ENCODE measurements around the gene LRRC19. TPM values are rescaled to one million over a fixed set of nuclear protein-coding genes. Genes with fewer than 3 reads are reported as not detected.

The LRRC19 gene
- polyA plus RNA-seq, 4 donors, result 8.3 to 121 (median 13.2) TPM

DNA sequence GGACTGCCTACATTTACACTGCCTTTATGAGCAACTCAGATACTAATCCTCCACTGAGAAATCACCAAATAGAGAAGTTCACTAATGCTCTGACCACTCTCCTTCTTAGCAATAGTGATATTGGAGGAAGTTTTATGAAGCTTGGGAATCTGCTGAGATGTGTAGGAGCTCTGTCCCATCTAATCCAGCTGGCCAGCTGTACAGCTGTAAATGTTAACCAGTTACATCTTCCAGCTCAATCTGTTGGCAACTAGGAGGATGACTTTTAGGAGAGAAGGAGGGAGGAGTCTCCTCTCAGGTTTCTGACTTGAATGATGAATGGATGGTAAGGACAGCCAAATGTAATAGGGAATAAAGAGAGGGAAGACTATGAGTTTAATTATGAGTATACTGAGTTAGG is 36.3 kb upstream of the LRRC19 start:
- no peaks in the 10 kb centered on the region for H3K4me1 ChIP-seq (ENCODE audit: control insufficient read depth in 3 of 3, insufficient read depth in 2 of 3, low read depth in 1 of 3, low read length in 2 of 3)
- no peak overlapping the region for H3K27ac ChIP-seq (ENCODE audit: low read depth in 1 of 3, low read length in 2 of 3)
- H3K4me3 ChIP-seq (ENCODE audit: low read depth in 1 of 3, low read length in 3 of 3), result no peak overlapping the region
- DNase-seq (no peak), FAIRE-seq (no peak)
- no peaks in the 10 kb centered on the region for H3K27me3 ChIP-seq (ENCODE audit: control insufficient read depth in 3 of 3, insufficient read depth in 3 of 3, low read length in 3 of 3)
- H3K9me3 ChIP-seq (ENCODE audit: control insufficient read depth in 2 of 2, insufficient read depth in 1 of 2, low read depth in 1 of 2, low read length in 1 of 2), result no peaks in the 10 kb centered on the region
- peaks cover 0 to 10% (median 0%) of the 10 kb centered on the region in 3 donors for H3K36me3 ChIP-seq (ENCODE audit: control insufficient read depth in 3 of 3, insufficient read depth in 2 of 3, low read depth in 1 of 3, low read length in 3 of 3)

GRCh38 chr9:27037499-27037898 is 32.0 kb upstream of the LRRC19 start:
- WGBS, 3 donors, result 92 to 94% (median 93%) methylated on average over 2 of the region's 2 CpGs
- Histone ChIP-seq H3K27me3 (ENCODE audit: control insufficient read depth in 3 of 3, insufficient read depth in 3 of 3, low read length in 3 of 3) (no peaks in the 10 kb centered on the region), H3K9me3 (ENCODE audit: control insufficient read depth in 2 of 2, insufficient read depth in 1 of 2, low read depth in 1 of 2, low read length in 1 of 2) (no peaks in the 10 kb centered on the region), H3K27ac (ENCODE audit: low read depth in 1 of 3, low read length in 2 of 3) (no peak overlapping the region), H3K4me3 (ENCODE audit: low read depth in 1 of 3, low read length in 3 of 3) (no peak overlapping the region), H3K4me1 (ENCODE audit: control insufficient read depth in 3 of 3, insufficient read depth in 2 of 3, low read depth in 1 of 3, low read length in 2 of 3) (no peaks in the 10 kb centered on the region), H3K36me3 (ENCODE audit: control insufficient read depth in 3 of 3, insufficient read depth in 2 of 3, low read depth in 1 of 3, low read length in 3 of 3) (peaks cover 0 to 5% (median 0%) of the 10 kb centered on the region in 3 donors)
- DNase-seq (no peak), FAIRE-seq (no peak)

DNA sequence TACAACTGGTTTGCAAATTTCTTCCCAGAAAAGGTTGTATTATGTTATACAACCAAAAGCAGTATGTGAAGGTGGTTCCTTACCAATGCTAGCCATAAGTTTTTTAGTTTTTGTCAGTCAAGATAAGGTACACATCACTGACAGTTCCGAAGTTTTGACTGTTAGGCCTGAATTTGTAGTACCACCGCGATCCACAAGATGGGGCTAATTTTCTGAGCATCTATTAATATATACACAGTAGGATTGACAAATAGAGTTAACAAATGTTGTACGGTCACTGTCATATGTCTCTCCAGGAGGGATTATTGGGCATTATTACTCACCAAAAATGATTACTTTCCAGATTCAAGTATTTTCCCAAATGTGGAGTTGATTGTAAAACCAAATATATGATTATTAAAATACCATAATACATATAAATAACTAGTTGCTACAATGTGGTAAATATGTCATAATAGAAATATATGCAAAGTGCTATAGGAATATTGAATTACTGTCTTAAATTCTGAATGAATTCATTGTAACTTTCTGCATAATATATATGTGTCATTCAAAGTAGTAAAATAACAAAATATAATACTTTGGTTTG is 28.4 kb upstream of the LRRC19 start:
- Histone ChIP-seq H3K9me3 (ENCODE audit: control insufficient read depth in 2 of 2, insufficient read depth in 1 of 2, low read depth in 1 of 2, low read length in 1 of 2) (no peaks in the 10 kb centered on the region), H3K4me3 (ENCODE audit: low read depth in 1 of 3, low read length in 3 of 3) (no peak overlapping the region), H3K36me3 (ENCODE audit: control insufficient read depth in 3 of 3, insufficient read depth in 2 of 3, low read depth in 1 of 3, low read length in 3 of 3) (peaks cover 0 to 4% (median 2%) of the 10 kb centered on the region in 3 donors), H3K4me1 (ENCODE audit: control insufficient read depth in 3 of 3, insufficient read depth in 2 of 3, low read depth in 1 of 3, low read length in 2 of 3) (no peaks in the 10 kb centered on the region), H3K27me3 (ENCODE audit: control insufficient read depth in 3 of 3, insufficient read depth in 3 of 3, low read length in 3 of 3) (no peaks in the 10 kb centered on the region), H3K27ac (ENCODE audit: low read depth in 1 of 3, low read length in 2 of 3) (no peak overlapping the region)
- DNase-seq (peak; percentile 52 to 63), FAIRE-seq (peak; percentile 19)
- WGBS, 3 donors, result 7 to 10% (median 9%) methylated on average over 4 of the region's 4 CpGs

GRCh38 chr9:27029186-27029585 is 23.7 kb upstream of the LRRC19 start:
- WGBS, 3 donors, result 78 to 96% (median 82%) methylated on average over 7 of the region's 7 CpGs
- Histone ChIP-seq H3K27me3 (ENCODE audit: control insufficient read depth in 3 of 3, insufficient read depth in 3 of 3, low read length in 3 of 3) (no peaks in the 10 kb centered on the region), H3K27ac (ENCODE audit: low read depth in 1 of 3, low read length in 2 of 3) (no peak overlapping the region), H3K36me3 (ENCODE audit: control insufficient read depth in 3 of 3, insufficient read depth in 2 of 3, low read depth in 1 of 3, low read length in 3 of 3) (peaks cover 2 to 9% (median 5%) of the 10 kb centered on the region in 3 donors), H3K4me1 (ENCODE audit: control insufficient read depth in 3 of 3, insufficient read depth in 2 of 3, low read depth in 1 of 3, low read length in 2 of 3) (no peaks in the 10 kb centered on the region), H3K9me3 (ENCODE audit: control insufficient read depth in 2 of 2, insufficient read depth in 1 of 2, low read depth in 1 of 2, low read length in 1 of 2) (peaks cover 0 to 6% of the 10 kb centered on the region in 2 donors), H3K4me3 (ENCODE audit: low read depth in 1 of 3, low read length in 3 of 3) (no peak overlapping the region)
- FAIRE-seq (no peak), DNase-seq (no peak)

GRCh38 chr9:27022920-27023319 is 17.4 kb upstream of the LRRC19 start:
- Histone ChIP-seq H3K27ac (ENCODE audit: low read depth in 1 of 3, low read length in 2 of 3) (no peak overlapping the region), H3K36me3 (ENCODE audit: control insufficient read depth in 3 of 3, insufficient read depth in 2 of 3, low read depth in 1 of 3, low read length in 3 of 3) (peaks cover 5 to 27% (median 10%) of the 10 kb centered on the region in 3 donors), H3K4me1 (ENCODE audit: control insufficient read depth in 3 of 3, insufficient read depth in 2 of 3, low read depth in 1 of 3, low read length in 2 of 3) (no peaks in the 10 kb centered on the region), H3K4me3 (ENCODE audit: low read depth in 1 of 3, low read length in 3 of 3) (no peak overlapping the region), H3K9me3 (ENCODE audit: control insufficient read depth in 2 of 2, insufficient read depth in 1 of 2, low read depth in 1 of 2, low read length in 1 of 2) (peaks cover 0 to 13% of the 10 kb centered on the region in 2 donors), H3K27me3 (ENCODE audit: control insufficient read depth in 3 of 3, insufficient read depth in 3 of 3, low read length in 3 of 3) (no peaks in the 10 kb centered on the region)
- DNase-seq (no peak), FAIRE-seq (no peak)
- WGBS, 3 donors, result 89 to 95% (median 90%) methylated on average over 5 of the region's 5 CpGs

DNA sequence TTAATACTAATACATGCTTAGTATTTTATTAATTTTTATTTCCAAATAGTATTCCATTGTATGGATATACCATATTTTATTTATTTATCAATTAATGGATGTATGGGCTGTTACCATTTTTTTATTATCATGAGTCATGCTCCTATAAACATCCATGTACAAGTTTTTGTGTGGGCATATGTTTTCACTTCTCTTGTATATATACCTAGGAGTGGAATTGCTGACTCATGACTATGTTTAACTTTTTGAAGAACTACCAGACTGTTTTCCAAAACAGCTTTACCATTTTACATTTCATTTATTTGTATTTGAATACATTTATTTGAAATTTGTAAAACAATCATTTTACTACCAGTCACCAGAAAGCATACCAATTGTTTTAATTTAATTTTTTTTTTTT is 14.1 kb upstream of the LRRC19 start:
- Histone ChIP-seq H3K4me3 (ENCODE audit: low read depth in 1 of 3, low read length in 3 of 3) (no peak overlapping the region), H3K9me3 (ENCODE audit: control insufficient read depth in 2 of 2, insufficient read depth in 1 of 2, low read depth in 1 of 2, low read length in 1 of 2) (peaks cover 0 to 9% of the 10 kb centered on the region in 2 donors), H3K4me1 (ENCODE audit: control insufficient read depth in 3 of 3, insufficient read depth in 2 of 3, low read depth in 1 of 3, low read length in 2 of 3) (no peaks in the 10 kb centered on the region), H3K27me3 (ENCODE audit: control insufficient read depth in 3 of 3, insufficient read depth in 3 of 3, low read length in 3 of 3) (no peaks in the 10 kb centered on the region), H3K36me3 (ENCODE audit: control insufficient read depth in 3 of 3, insufficient read depth in 2 of 3, low read depth in 1 of 3, low read length in 3 of 3) (peaks cover 6 to 27% (median 14%) of the 10 kb centered on the region in 3 donors), H3K27ac (ENCODE audit: low read depth in 1 of 3, low read length in 2 of 3) (no peak overlapping the region)
- no peak for FAIRE-seq
- DNase-seq, result no peak

DNA sequence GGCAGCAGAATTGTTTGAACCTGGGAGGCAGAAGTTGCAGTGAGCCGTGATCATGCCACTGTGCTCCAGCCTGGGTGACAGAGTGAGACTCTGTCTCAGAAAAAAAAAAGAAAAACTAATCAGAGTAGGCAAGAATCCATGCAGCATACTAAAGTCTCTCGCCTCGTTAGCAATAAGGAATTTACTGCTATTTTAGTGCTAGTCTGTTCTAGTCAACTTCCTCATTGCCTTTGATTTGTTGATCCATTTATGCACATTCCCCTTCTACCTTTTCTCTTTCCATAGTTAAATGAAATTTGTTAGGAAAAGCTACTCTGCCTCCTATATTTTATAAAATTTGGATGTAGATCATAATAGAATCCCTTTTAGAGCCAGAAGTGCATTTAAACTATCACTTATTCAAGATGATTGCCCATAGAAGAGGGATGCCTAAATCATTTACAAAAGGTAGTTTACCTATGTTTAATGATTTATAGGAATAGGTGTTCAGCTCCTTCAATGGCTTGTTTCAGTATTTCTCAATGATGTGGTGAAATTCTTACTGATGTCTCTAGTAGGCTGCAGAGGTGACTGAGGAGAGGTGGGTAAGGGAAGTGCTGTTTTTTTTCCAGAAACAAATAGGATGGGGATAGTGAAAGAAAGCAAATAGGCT is 1.9 kb downstream of the LRRC19 start:
- H3K4me1 ChIP-seq (ENCODE audit: control insufficient read depth in 3 of 3, insufficient read depth in 2 of 3, low read depth in 1 of 3, low read length in 2 of 3), result peaks cover 0 to 18% (median 0%) of the 10 kb centered on the region in 3 donors
- no peaks in the 10 kb centered on the region for H3K27me3 ChIP-seq (ENCODE audit: control insufficient read depth in 3 of 3, insufficient read depth in 3 of 3, low read length in 3 of 3)
- peak; percentile 72 to 84 for DNase-seq
- peaks cover 0 to 10% (median 0%) of the 10 kb centered on the region in 3 donors for H3K36me3 ChIP-seq (ENCODE audit: control insufficient read depth in 3 of 3, insufficient read depth in 2 of 3, low read depth in 1 of 3, low read length in 3 of 3)
- 25 to 71% (median 54%) methylated on average over 3 of the region's 3 CpGs for WGBS, 3 donors
- H3K27ac ChIP-seq (ENCODE audit: low read depth in 1 of 3, low read length in 2 of 3), result peak overlapping the region in 1 of 3 donors; percentile 93
- no peak for FAIRE-seq
- H3K9me3 ChIP-seq (ENCODE audit: control insufficient read depth in 2 of 2, insufficient read depth in 1 of 2, low read depth in 1 of 2, low read length in 1 of 2), result peaks cover 0 to 5% of the 10 kb centered on the region in 2 donors
- peak overlapping the region in 2 of 3 donors; percentile 54 to 60 for H3K4me3 ChIP-seq (ENCODE audit: low read depth in 1 of 3, low read length in 3 of 3)

DNA sequence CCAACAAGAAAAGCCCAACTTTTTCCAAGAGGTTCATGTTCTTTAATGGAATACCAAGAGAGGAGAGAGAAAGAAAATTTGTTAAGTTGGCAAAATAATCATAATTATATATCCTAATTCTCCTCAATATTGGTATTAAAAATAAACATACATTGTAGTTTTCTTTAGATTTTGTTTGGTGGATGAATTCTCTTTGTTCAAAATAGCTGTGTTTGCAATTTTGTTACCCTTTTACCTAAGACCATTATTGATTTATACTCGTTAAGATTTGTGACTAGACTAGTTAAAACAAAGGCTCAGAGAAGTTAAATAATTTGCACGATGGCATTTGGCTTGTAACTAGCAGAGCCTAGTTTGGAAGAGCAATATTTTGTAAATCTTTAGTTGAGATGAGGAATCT is 9.7 kb downstream of the LRRC19 start:
- 57 to 80% (median 74%) methylated on average over 2 of the region's 2 CpGs for WGBS, 3 donors
- DNase-seq (no peak), FAIRE-seq (no peak)

More for the DNA sequence above, 9.7 kb downstream of the LRRC19 start:
- H3K4me3 ChIP-seq (ENCODE audit: low read depth in 1 of 3, low read length in 3 of 3), result no peak overlapping the region
- H3K27me3 ChIP-seq (ENCODE audit: control insufficient read depth in 3 of 3, insufficient read depth in 3 of 3, low read length in 3 of 3), result no peaks in the 10 kb centered on the region
- peaks cover 0 to 33% (median 0%) of the 10 kb centered on the region in 3 donors for H3K36me3 ChIP-seq (ENCODE audit: control insufficient read depth in 3 of 3, insufficient read depth in 2 of 3, low read depth in 1 of 3, low read length in 3 of 3)
- H3K9me3 ChIP-seq (ENCODE audit: control insufficient read depth in 2 of 2, insufficient read depth in 1 of 2, low read depth in 1 of 2, low read length in 1 of 2), result no peaks in the 10 kb centered on the region
- no peaks in the 10 kb centered on the region for H3K4me1 ChIP-seq (ENCODE audit: control insufficient read depth in 3 of 3, insufficient read depth in 2 of 3, low read depth in 1 of 3, low read length in 2 of 3)
- H3K27ac ChIP-seq (ENCODE audit: low read depth in 1 of 3, low read length in 2 of 3), result no peak overlapping the region

All from small intestine (tissue), 7 donors.